GM23248 (cell line): Measurements from ENCODE around the gene BCL2. TPM values are rescaled to one million over a fixed set of nuclear protein-coding genes. Genes with fewer than 3 reads are reported as not detected.

ENCODE experiments used
- DNase-seq: peaks from one replicate; pipeline ENCODE4 v3.0.0-alpha.2; 2015
- H2AFZ ChIP-seq: fragments of 200-600 bp; sonication (generic); 2 replicates; pipeline ENCODE4 v1.6.1; 2016; ENCODE audit warnings: antibody characterized with exemption
- H3F3A ChIP-seq: fragments of 200-600 bp; sonication (generic); 2 replicates; pipeline ENCODE4 v1.6.1; 2016; ENCODE audit warnings: mild to moderate bottlenecking, antibody characterized with exemption, mixed run types; ENCODE audit not compliant: insufficient read depth
- H3K27ac ChIP-seq: fragments of 200-600 bp; sonication (generic); 2 replicates; pipeline ENCODE4 v1.5.1; 2016; ENCODE audit warnings: mild to moderate bottlenecking
- H3K27me3 ChIP-seq: fragments of 200-600 bp; sonication (generic); replicated peaks from 2 replicates; pipeline ENCODE4 v1.6.1; 2016; ENCODE audit warnings: mild to moderate bottlenecking; ENCODE audit not compliant: insufficient read depth
- H3K36me3 ChIP-seq: fragments of 200-600 bp; sonication (generic); 2 replicates; pipeline ENCODE4 v1.6.1; 2016; ENCODE audit warnings: low read depth, mild to moderate bottlenecking
- H3K4me1 ChIP-seq: fragments of 200-600 bp; sonication (generic); 2 replicates; pipeline ENCODE4 v1.6.1; 2016; ENCODE audit warnings: mild to moderate bottlenecking; ENCODE audit not compliant: insufficient read depth
- H3K4me2 ChIP-seq: fragments of 200-600 bp; sonication (generic); one replicate; pipeline ENCODE4 v1.6.1; 2016; ENCODE audit warnings: mild to moderate bottlenecking; ENCODE audit not compliant: unreplicated experiment
- H3K4me3 ChIP-seq: fragments of 200-600 bp; sonication (generic); 2 replicates; pipeline ENCODE4 v1.5.1; 2016; ENCODE audit warnings: mild to moderate bottlenecking
- H3K79me2 ChIP-seq: fragments of 200-600 bp; sonication (generic); 2 replicates; pipeline ENCODE4 v1.6.1; 2016; ENCODE audit warnings: mild to moderate bottlenecking; ENCODE audit not compliant: insufficient read depth
- H3K9ac ChIP-seq: fragments of 200-600 bp; sonication (generic); 2 replicates; pipeline ENCODE4 v1.6.1; 2016; ENCODE audit warnings: mild to moderate bottlenecking
- H3K9me2 ChIP-seq: fragments of 200-600 bp; sonication (generic); 2 replicates; pipeline ENCODE4 v1.6.1; 2016; ENCODE audit warnings: mixed run types, mild to moderate bottlenecking, moderate library complexity; ENCODE audit not compliant: insufficient read depth
- H3K9me3 ChIP-seq: fragments of 200-600 bp; sonication (generic); one replicate; pipeline ENCODE4 v1.6.1; 2017; ENCODE audit warnings: low read depth
- H4K20me1 ChIP-seq: fragments of 200-600 bp; sonication (generic); 2 replicates; pipeline ENCODE4 v1.6.0; 2016; ENCODE audit not compliant: insufficient read depth
- EZH2 ChIP-seq: fragments of 200-600 bp; sonication (generic); IDR thresholded peaks from 2 replicates; pipeline ENCODE4 v1.6.1; 2018; ENCODE audit warnings: antibody characterized with exemption, mild to moderate bottlenecking; ENCODE audit not compliant: insufficient read depth, poor library complexity, severe bottlenecking
- EZH2phosphoT487 ChIP-seq: fragments of 200-600 bp; sonication (generic); IDR thresholded peaks from 2 replicates; pipeline ENCODE4 v1.6.1; 2018; ENCODE audit warnings: antibody characterized with exemption, moderate library complexity, mild to moderate bottlenecking, low read depth; ENCODE audit not compliant: insufficient read depth
- WGBS, 2 experiments: methylation state at CpG; one replicate each; pipeline ENCODE4 v1.1.6; 2015 to 2017; ENCODE audit warnings: low lambda C conversion rate in 2 of 2, low coverage in 1 of 2; ENCODE audit errors: missing lambda C conversion rate in 2 of 2; 5-methylcytosine and 5-hydroxymethylcytosine counted together
- in situ Hi-C: fragments of 300-500 bp; cut with MboI; formaldehyde crosslinking; loops from 2 replicates; pipeline ENCODE4 v1.15.0; 2020
- polyA plus RNA-seq: library from polyadenylated mRNA; unstranded; fragments of >200 nt; fragmentation: Nextera tagmentation; extraction: Ambion mirVana; gene quantifications from 2 replicates; pipeline ENCODE4 v1.2.1, GENCODE V29; 2016
- total RNA-seq: library from RNA; depleted of rRNA; stranded (reverse); fragments of >200 nt; shearing (Covaris generic); gene quantifications from 2 replicates; pipeline ENCODE4 v1.2.3, GENCODE V29; 2014

Gene BCL2
- total and polyA plus RNA-seq, 2 experiments from 2014 or later: 0.30 to 1.5 TPM

GRCh38 chr18:63140997-63141777, 178.4 kb downstream of the BCL2 start:
- H3K36me3 ChIP-seq: no peaks in the 10 kb centered on the region
- H3K9me2 ChIP-seq: no peaks in the 10 kb centered on the region
- H3K27me3 ChIP-seq: peaks cover 4% of the 10 kb centered on the region; the same call in 1 of the 2 replicates
- TF ChIP-seq EZH2phosphoT487 (no peak), EZH2 (no peak)
- 87 to 88% methylated on average over 13 of the region's 13 CpGs for WGBS, 2 experiments
- H3K4me1 ChIP-seq: 0 out of 2 replicates have a peak, but pooled peaks cover 12% of the 10 kb centered on the region
- H2AFZ ChIP-seq: no peak overlapping the region
- no peak overlapping the region for H3K27ac ChIP-seq
- in situ Hi-C loops: no loop called here
- H3K79me2 ChIP-seq: no peaks in the 10 kb centered on the region
- H3K9ac ChIP-seq: no peak overlapping the region
- H3K4me3 ChIP-seq: no peak overlapping the region
- H3F3A ChIP-seq: no peaks in the 10 kb centered on the region
- no peaks in the 10 kb centered on the region for H3K9me3 ChIP-seq
- DNase-seq: no peak
- H4K20me1 ChIP-seq: no peaks in the 10 kb centered on the region
- H3K4me2 ChIP-seq: no peak overlapping the region

DNA sequence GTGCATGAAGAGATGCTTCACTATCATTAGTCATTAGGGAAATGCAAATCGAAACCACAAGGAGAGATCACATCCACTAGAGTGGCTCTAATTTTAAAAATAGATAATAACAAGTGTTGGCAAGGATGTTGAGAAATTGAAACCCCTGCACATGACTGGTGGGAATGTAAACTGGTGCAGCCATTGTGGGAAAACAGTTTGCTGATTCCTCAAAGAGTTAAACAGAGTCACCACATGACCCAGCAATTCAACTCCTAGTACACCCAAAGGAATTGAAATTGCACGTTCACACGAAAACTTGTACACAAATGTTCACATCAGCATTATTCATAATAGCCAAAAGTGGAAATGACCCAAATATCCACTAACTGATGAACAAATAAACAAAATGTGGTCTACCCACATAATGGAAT, 179.5 kb downstream of the BCL2 start:
- in situ Hi-C loops: no loop called here
- no peak overlapping the region for H3K4me2 ChIP-seq
- no peaks in the 10 kb centered on the region for H3F3A ChIP-seq
- no peak overlapping the region for H3K9ac ChIP-seq
- H2AFZ ChIP-seq: no peak overlapping the region
- no peak for DNase-seq
- H4K20me1 ChIP-seq: no peaks in the 10 kb centered on the region
- H3K9me2 ChIP-seq: no peaks in the 10 kb centered on the region
- H3K4me1 ChIP-seq: 0 out of 2 replicates have a peak, but pooled peaks cover 9% of the 10 kb centered on the region
- no peaks in the 10 kb centered on the region for H3K79me2 ChIP-seq
- TF ChIP-seq EZH2phosphoT487: no peak
- TF ChIP-seq EZH2: no peak
- no peak overlapping the region for H3K4me3 ChIP-seq
- H3K27ac ChIP-seq: no peak overlapping the region
- peaks cover 4% of the 10 kb centered on the region; the same call in 1 of the 2 replicates for H3K27me3 ChIP-seq
- 89 to 98% methylated on average over 3 of the region's 3 CpGs for WGBS, 2 experiments
- no peaks in the 10 kb centered on the region for H3K36me3 ChIP-seq
- H3K9me3 ChIP-seq: no peaks in the 10 kb centered on the region

- Histone ChIP-seq H2AFZ (peak overlapping the region; percentile 96), H3K4me2 (peak overlapping the region; percentile 91), H3K9me2 (no peaks in the 10 kb centered on the region), H3F3A (no peaks in the 10 kb centered on the region), H3K36me3 (no peaks in the 10 kb centered on the region), H3K79me2 (no peaks in the 10 kb centered on the region), H3K9me3 (no peaks in the 10 kb centered on the region), H3K4me3 (peak overlapping the region; percentile 63), H3K27ac (no peak overlapping the region), H3K9ac (peak overlapping the region; percentile 54), H3K27me3 (peaks cover 4% of the 10 kb centered on the region; the same call in 1 of the 2 replicates), H3K4me1 (0 out of 2 replicates have a peak, but pooled peaks cover 9% of the 10 kb centered on the region), H4K20me1 (no peaks in the 10 kb centered on the region)
- no peak for TF ChIP-seq EZH2phosphoT487
- no peak for TF ChIP-seq EZH2
- in situ Hi-C loops: no loop called here
- WGBS, 2 experiments: 31 to 32% methylated on average over 10 of the region's 10 CpGs
- DNase-seq: peak; percentile 58
Measured at GRCh38 chr18:63138436-63139340, 180.9 kb downstream of the BCL2 start.

DNA sequence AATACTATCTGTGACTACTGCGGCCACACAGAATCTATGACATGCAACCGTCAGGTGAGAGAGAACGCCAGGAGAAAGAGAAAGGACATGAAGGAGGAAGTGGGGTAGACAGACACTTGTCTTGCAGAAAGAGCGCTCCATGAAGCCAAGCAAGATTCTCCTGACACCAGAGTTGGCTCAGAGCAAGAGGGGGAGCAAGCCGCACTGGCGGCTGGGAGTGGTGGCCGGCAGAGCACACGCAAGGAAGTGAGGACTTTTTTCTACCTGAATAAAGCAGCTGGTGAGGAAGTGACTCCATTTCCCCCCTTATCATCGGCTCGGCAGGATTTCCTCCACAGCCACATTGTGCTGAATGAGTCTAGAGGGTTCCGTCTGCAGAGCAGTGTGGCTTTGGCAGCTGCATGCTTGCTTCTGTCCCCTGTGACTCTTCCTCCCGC, 181.6 kb downstream of the BCL2 start:
- Histone ChIP-seq H3K9ac (peak overlapping the region; percentile 54), H3K9me2 (no peaks in the 10 kb centered on the region), H3F3A (no peaks in the 10 kb centered on the region), H3K27ac (no peak overlapping the region), H2AFZ (peak overlapping the region; percentile 96), H3K36me3 (no peaks in the 10 kb centered on the region), H3K27me3 (peaks cover 4% of the 10 kb centered on the region; the same call in 1 of the 2 replicates), H3K9me3 (no peaks in the 10 kb centered on the region), H3K4me2 (peak overlapping the region; percentile 91), H3K79me2 (no peaks in the 10 kb centered on the region), H3K4me3 (peak overlapping the region; percentile 63), H3K4me1 (0 out of 2 replicates have a peak, but pooled peaks cover 9% of the 10 kb centered on the region), H4K20me1 (no peaks in the 10 kb centered on the region)
- DNase-seq: no peak
- TF ChIP-seq EZH2 (no peak), EZH2phosphoT487 (no peak)
- 14 to 16% methylated on average over 12 of the region's 12 CpGs for WGBS, 2 experiments
- in situ Hi-C loops: no loop called here
